ENCODE measurements around the gene KLF4.

The KLF4 gene

DNA sequence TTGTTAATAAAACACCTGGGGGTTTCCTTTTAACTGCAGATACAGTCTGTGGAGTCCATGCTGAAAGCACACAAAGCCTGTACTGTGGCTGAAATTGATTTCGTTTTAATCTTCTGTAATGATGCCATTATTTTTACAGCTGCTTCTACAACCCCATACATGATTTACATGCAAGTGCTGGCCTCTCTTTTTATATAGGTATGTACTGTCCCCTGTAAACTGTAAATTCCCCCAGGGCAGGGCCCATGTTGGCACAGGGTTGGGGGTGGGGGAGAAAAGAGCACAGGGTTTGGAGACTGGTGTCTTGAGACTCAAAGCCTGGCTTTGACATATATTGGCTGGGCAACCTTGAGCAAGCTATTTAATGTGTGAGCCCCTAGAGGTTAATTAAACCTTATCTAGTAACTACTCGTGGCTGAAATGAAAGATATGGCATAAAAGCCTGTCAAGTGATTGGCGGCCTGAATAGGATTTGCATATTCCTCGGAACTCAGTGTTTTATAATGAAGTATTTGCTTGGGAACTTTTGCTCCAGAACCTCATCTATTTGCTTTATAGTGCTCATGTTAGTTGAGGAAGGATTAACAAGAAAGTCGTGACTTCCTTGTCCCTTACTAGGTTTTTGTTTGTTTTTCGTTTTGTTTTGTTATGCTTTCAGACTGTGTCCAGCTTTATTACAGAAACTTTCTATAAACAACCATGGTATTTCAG is 34.0 kb downstream of the KLF4 start:
- FAIRE-seq, result no peak
- DNase-seq (ENCODE audit: low spot score), result no peak

DNA sequence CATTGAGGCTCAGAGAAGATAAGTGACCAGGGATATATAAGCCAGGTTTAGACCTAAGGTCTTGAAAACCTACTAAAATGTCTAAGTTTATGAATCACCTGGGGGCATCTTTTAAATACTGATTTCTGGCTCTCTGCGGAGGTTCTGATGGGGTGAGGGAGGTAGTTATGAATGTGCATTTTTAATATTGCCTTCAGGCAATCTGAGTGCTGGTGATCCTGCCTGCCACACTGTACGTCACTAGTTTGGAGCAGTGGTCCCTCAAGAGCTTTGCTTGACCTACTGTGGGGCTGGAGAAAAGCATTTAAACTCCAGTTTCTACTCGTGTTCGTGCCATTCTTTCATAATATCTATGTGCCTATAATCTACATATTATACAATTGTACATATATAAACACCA is 36.1 kb downstream of the KLF4 start:
- DNase-seq (ENCODE audit: low spot score), result no peak
- FAIRE-seq, result no peak

DNA sequence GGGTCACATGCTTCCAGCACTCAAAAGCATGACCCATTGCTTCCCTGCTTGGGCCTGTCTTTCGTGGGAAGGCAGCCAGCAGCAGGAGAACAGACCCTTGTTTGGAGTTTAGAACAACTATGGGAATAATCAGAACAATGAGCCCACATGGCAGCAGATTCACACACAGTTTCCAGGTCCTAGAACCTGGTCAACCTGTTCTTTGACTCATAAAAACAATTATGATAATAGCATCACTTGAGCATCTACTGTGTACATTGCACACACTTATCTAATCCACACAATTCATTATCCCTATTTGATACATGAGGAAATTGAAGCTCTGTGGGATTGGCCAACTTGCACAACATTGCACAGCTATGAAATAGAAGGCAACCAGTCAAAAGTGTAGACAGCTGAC is 41.7 kb downstream of the KLF4 start:
- DNase-seq (ENCODE audit: low spot score), result no peak

DNA sequence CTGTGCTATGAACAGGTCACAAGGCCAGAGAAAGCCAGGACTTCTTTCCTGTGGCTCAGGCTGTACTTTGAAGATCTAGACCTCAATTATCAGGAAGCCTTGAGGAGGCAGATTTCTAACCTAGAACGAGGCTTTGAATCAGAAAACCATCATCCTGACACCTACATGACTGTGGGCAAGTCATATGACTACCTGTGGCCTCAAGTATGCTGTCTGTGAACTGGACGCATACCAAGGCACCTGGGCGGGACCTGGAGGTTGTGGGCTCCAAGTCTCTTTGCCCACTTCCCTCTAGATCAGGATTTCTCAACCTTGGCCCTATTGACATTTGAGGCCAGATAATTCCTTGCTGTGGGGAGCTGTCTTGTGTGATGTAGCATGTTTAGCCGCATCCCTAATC is 42.5 kb downstream of the KLF4 start:
- FAIRE-seq (no peak), DNase-seq (ENCODE audit: low spot score) (no peak)

More for the DNA sequence above, 41.7 kb downstream of the KLF4 start:
- FAIRE-seq, result no peak

DNA sequence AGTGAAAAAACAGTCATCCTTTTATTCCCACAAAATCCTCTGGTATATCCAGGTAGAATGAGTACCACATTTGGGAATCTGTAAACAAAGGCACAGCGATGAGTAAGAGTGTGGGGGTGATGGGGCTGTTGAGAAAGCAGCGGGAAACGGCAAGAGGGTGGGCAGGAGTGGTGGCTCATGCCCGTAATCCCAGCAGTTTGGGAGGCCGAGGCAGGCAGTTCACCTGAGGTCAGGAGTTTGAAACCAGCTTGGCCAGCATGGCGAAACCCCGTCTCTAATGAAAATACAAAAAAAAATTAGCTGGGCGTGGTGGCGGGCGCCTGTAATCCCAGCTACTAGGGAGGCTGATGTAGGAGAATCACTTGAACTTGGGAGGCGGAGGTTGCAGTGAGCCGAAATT is 43.1 kb downstream of the KLF4 start:
- FAIRE-seq (no peak), DNase-seq (ENCODE audit: low spot score) (no peak)

DNA sequence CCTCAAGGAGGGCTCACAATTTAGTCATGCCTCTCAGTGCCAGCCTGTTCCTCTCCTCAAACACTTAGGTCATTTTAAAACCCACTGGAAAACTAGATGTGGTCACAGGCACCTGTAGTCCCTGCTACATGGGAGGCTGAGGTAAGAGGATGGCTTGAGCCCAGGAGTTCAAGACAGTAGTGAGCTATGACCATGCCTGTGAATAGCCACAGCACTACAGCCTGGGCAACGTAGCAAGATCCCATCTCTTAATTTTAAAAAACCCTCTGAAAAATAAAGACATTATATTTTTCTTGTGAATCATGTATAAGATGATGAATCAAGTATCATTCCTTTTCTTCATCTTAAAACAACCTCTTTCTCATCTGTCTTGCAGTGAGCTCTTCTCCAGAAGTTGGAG is 45.8 kb downstream of the KLF4 start:
- no peak for FAIRE-seq
- no peak for DNase-seq (ENCODE audit: low spot score)

GRCh38 chr9:107439991-107440456 is 49.5 kb downstream of the KLF4 start:
- DNase-seq (ENCODE audit: low spot score) (no peak), FAIRE-seq (no peak)

- FAIRE-seq (no peak), DNase-seq (ENCODE audit: low spot score) (no peak)
Observed at GRCh38 chr9:107438211-107439031, 51.1 kb downstream of the KLF4 start.

DNA sequence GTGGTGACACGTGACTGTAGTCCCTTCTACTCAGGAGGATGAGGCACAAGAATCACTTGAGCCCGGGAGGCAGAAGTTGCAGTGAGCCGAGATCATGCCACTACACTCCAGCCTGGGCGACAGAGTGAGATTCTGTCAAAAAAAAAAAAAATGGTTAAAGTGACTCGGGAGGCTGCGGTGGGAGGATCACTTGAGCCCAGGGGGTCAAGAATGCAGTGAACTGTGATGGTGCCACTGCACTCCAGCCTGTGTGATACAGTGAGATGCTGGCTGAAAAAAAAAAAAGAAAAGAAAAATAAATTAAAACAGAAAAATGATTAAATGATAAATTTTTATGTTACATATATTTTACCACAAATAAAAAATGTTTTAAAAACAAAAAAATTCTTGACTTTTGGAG is 51.9 kb downstream of the KLF4 start:
- no peak for DNase-seq (ENCODE audit: low spot score)
- no peak for FAIRE-seq

DNA sequence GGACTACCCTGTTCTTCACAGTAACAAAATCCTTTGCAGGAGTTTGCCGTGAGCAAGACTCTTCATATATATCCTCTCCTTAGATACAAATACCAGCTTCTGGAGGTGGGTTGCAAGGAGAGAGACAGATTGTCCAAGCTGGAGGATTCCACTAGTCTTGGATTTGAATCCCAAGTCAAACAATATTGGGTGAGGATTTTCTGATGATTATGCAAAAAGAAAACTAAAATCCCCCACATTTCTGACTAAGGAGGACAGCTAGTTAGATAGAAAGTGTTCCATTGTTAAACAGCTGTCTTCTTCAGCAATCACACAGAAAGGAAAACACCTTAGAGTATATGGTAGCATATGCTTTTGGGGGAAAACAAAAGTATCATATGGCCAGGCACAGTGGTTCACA is 54.2 kb downstream of the KLF4 start:
- DNase-seq (ENCODE audit: low spot score), result no peak
- FAIRE-seq, result no peak
